K562 (cell line): Measurements from ENCODE around the gene BCAP31. TPM values are rescaled to one million over a fixed set of nuclear protein-coding genes. Genes with fewer than 3 reads are reported as not detected.

Experiments
- BACH1 ChIP-seq: fragments of 200-800 bp; sonication (Bioruptor generic); IDR thresholded peaks from 2 replicates; pipeline ENCODE4 v1.6.1; 2016; ENCODE audit warnings: missing genetic modification characterization, missing compliant biosample characterization
- BDP1 ChIP-seq: IDR thresholded peaks from 3 replicates; pipeline ENCODE4 v1.6.1; 2011; ENCODE audit not compliant: insufficient read length, insufficient read depth
- CCAR2 ChIP-seq: fragments of 200-400 bp; formaldehyde crosslinking; IDR thresholded peaks from 2 replicates; pipeline ENCODE4 v1.6.1; 2017; ENCODE audit warnings: mild to moderate bottlenecking, low read depth, low read length
- CREB1 ChIP-seq, 2 experiments: sonication (generic) in 1 of 2; formaldehyde crosslinking in 1 of 2; IDR thresholded peaks; 2 replicates each; pipeline versions ENCODE4 v1.6.1 to v1.8.0; 2012 to 2022; ENCODE audit warnings: inconsistent platforms in 1 of 2, mild to moderate bottlenecking in 1 of 2, missing genetic modification reagents in 1 of 2, moderate library complexity in 1 of 2
- CXXC5 ChIP-seq: fragments of 250-450 bp; sonication (Bioruptor Pico); IDR thresholded peaks from 2 replicates; pipeline ENCODE4 v1.8.0; 2022; ENCODE audit warnings: inconsistent platforms, mild to moderate bottlenecking, moderate library complexity
- HSF4 ChIP-seq: fragments of 250-450 bp; sonication (Bioruptor Pico); IDR thresholded peaks from 2 replicates; pipeline ENCODE4 v2.1.2; 2022; ENCODE audit warnings: mild to moderate bottlenecking, moderate library complexity, borderline replicate concordance
- MAFK ChIP-seq: IDR thresholded peaks from 2 replicates; pipeline ENCODE4 v1.6.1; 2011; ENCODE audit warnings: low read length, improper control_type of control experiment
- POLR2A ChIP-seq: fragments of 450-650 bp; conservative IDR thresholded peaks from 2 replicates; pipeline ENCODE4 v1.6.1; 2016
- RB1 ChIP-seq: fragments of 450-650 bp; IDR thresholded peaks from 2 replicates; pipeline ENCODE4 v1.6.1; 2017; ENCODE audit warnings: low read depth, mild to moderate bottlenecking
- RBM34 ChIP-seq: fragments of 200-400 bp; formaldehyde crosslinking; IDR thresholded peaks from 2 replicates; pipeline ENCODE4 v1.6.1; 2018; ENCODE audit warnings: low read length, borderline replicate concordance; ENCODE audit not compliant: insufficient read depth
- SIN3A ChIP-seq, 2 experiments: fragments of 150-350 bp in 1 of 2; IDR thresholded peaks; 2 replicates each; pipeline ENCODE4 v1.6.1; 2011 to 2016; ENCODE audit warnings: borderline replicate concordance in 2 of 2, low read depth in 2 of 2, low read length in 2 of 2, mild to moderate bottlenecking in 2 of 2, moderate library complexity in 2 of 2; ENCODE audit not compliant: control insufficient read depth in 1 of 2
- SRSF9 ChIP-seq: fragments of 200-400 bp; formaldehyde crosslinking; IDR thresholded peaks from 2 replicates; pipeline ENCODE4 v1.6.1; 2017; ENCODE audit warnings: low read depth, low read length, borderline replicate concordance
- SUPT5H ChIP-seq: fragments of 450-650 bp; IDR thresholded peaks from 2 replicates; pipeline ENCODE4 v1.6.1; 2016
- ZNF263 ChIP-seq: sonication (generic); formaldehyde crosslinking; IDR thresholded peaks from 2 replicates; pipeline ENCODE4 v1.8.0; 2022; ENCODE audit warnings: mild to moderate bottlenecking, missing genetic modification reagents, borderline replicate concordance
- ZNF589 ChIP-seq: fragments of 200-800 bp; sonication (Bioruptor generic); IDR thresholded peaks from 2 replicates; pipeline ENCODE4 v1.6.1; 2016; ENCODE audit warnings: low read depth, missing genetic modification characterization, missing compliant biosample characterization
- polyA plus RNA-seq, 8 experiments: library from polyadenylated mRNA; depleted of rRNA in 4 of 8; stranded (reverse) in 5 of 8; unstranded in 3 of 8; fragments of >200 nt; fragmentation: Nextera tagmentation in 2 of 8; fragmentation: Illumina TruSeq in 1 of 8; extraction: Ambion mirVana in 2 of 8; extraction: Trizol in 1 of 8; gene quantifications; 2 replicates each; pipeline versions ENCODE4 v1.2.1 to v1.2.3, GENCODE V29; 2011 to 2014; ENCODE audit warnings: inconsistent platforms in 1 of 8, missing spikeins in 1 of 8
- total RNA-seq, 7 experiments: library from RNA; depleted of rRNA in 6 of 7; stranded (reverse); fragments of >200 nt in 6 of 7; fragmentation: Illumina TruSeq in 2 of 7; extraction: Trizol in 2 of 7; gene quantifications; 2 replicates each; pipeline versions ENCODE4 v1.2.1 to v1.2.3, GENCODE V29; 2011 to 2021; ENCODE audit warnings: low replicate concordance in 1 of 7
- TF ChIP-seq, protein P1 (sequence below): fragments of 200-400 bp; formaldehyde crosslinking; IDR thresholded peaks from 2 replicates; pipeline ENCODE4 v1.6.1; 2017; ENCODE audit warnings: mild to moderate bottlenecking, low read depth, low read length, moderate library complexity
- TF ChIP-seq, protein P2 (sequence below): fragments of 250-450 bp; sonication (Bioruptor Pico); IDR thresholded peaks from 2 replicates; pipeline ENCODE4 v1.9.0; 2021; ENCODE audit warnings: mild to moderate bottlenecking, inconsistent platforms
- TF ChIP-seq, protein P3 (sequence below): sonication (generic); formaldehyde crosslinking; IDR thresholded peaks from 2 replicates; pipeline ENCODE4 v1.8.0; 2022; ENCODE audit warnings: missing genetic modification reagents, mild to moderate bottlenecking, borderline replicate concordance
- TF ChIP-seq, protein P4 (sequence below): fragments of 250-450 bp; sonication (Bioruptor Pico); IDR thresholded peaks from 2 replicates; pipeline ENCODE4 v1.8.0; 2022; ENCODE audit warnings: moderate library complexity, mild to moderate bottlenecking, inconsistent platforms
- TF ChIP-seq, protein P5 (sequence below): sonication (generic); formaldehyde crosslinking; IDR thresholded peaks from 2 replicates; pipeline ENCODE4 v1.8.0; 2022; ENCODE audit warnings: mild to moderate bottlenecking, low read depth, missing genetic modification reagents

The BCAP31 gene
- total and polyA plus RNA-seq, 9 of the 15 experiments (the other 6 are each of a cell fraction or from before 2014, with no cell fraction given): 156 to 683 (median 188) TPM

DNA sequence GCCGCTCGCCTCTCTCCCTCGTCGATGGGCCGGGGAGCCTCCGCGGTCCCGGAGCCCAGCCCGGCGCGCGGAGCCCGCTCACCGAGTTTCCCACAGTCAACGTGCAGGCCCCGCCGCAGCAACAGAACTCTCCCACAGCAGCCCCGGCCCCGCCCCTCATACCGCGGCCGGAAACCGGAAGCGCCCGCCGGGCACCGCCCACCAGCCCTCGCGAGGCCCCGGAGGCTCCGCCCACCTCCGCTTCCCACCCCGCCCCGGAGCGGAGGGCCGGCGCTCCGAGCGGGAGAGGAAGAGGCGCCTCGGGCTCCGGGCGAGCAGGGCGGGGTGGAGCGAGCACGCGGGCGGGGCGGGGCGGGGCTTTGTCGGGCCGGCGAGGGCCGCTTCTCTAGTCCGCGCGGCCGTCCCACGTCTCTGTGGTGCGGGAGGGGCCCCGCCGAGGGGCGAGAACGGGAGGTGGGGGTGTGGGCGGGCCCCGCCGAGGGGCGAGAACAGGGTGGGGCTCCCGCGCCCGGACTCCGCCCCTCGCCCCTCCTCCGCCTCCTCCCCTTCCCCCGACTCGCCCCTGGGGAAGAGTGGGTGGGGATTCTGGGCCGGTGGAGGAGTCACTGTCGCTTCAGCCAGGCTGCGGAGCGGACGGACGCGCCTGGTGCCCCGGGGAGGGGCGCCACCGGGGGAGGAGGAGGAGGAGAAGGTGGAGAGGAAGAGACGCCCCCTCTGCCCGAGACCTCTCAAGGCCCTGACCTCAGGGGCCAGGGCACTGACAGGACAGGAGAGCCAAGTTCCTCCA, at the start of gene BCAP31, which contains the start of gene ABCD1 (continued):
- peak; percentile 78 for TF ChIP-seq SUPT5H
- no peak for TF ChIP-seq HSF4 (CRISPR knock-in tag)
- peak; percentile 16; the same call in 1 of the 2 replicates for TF ChIP-seq RB1
- TF ChIP-seq ZNF589 (CRISPR knock-in tag): no peak
- TF ChIP-seq RBM34: 0 out of 2 replicates have a peak, but pooled peaks have one; percentile 65
- TF ChIP-seq BACH1 (tag): no peak
- TF ChIP-seq CCAR2: no peak
- TF ChIP-seq SRSF9: no peak
- TF ChIP-seq CXXC5 (CRISPR knock-in tag): peak; percentile 20
- TF ChIP-seq, protein P1, sequence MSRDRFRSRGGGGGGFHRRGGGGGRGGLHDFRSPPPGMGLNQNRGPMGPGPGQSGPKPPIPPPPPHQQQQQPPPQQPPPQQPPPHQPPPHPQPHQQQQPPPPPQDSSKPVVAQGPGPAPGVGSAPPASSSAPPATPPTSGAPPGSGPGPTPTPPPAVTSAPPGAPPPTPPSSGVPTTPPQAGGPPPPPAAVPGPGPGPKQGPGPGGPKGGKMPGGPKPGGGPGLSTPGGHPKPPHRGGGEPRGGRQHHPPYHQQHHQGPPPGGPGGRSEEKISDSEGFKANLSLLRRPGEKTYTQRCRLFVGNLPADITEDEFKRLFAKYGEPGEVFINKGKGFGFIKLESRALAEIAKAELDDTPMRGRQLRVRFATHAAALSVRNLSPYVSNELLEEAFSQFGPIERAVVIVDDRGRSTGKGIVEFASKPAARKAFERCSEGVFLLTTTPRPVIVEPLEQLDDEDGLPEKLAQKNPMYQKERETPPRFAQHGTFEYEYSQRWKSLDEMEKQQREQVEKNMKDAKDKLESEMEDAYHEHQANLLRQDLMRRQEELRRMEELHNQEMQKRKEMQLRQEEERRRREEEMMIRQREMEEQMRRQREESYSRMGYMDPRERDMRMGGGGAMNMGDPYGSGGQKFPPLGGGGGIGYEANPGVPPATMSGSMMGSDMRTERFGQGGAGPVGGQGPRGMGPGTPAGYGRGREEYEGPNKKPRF: no peak
- TF ChIP-seq, protein P2, sequence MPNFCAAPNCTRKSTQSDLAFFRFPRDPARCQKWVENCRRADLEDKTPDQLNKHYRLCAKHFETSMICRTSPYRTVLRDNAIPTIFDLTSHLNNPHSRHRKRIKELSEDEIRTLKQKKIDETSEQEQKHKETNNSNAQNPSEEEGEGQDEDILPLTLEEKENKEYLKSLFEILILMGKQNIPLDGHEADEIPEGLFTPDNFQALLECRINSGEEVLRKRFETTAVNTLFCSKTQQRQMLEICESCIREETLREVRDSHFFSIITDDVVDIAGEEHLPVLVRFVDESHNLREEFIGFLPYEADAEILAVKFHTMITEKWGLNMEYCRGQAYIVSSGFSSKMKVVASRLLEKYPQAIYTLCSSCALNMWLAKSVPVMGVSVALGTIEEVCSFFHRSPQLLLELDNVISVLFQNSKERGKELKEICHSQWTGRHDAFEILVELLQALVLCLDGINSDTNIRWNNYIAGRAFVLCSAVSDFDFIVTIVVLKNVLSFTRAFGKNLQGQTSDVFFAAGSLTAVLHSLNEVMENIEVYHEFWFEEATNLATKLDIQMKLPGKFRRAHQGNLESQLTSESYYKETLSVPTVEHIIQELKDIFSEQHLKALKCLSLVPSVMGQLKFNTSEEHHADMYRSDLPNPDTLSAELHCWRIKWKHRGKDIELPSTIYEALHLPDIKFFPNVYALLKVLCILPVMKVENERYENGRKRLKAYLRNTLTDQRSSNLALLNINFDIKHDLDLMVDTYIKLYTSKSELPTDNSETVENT: peak; percentile 37; the same call in 1 of the 2 replicates
- TF ChIP-seq, protein P3, sequence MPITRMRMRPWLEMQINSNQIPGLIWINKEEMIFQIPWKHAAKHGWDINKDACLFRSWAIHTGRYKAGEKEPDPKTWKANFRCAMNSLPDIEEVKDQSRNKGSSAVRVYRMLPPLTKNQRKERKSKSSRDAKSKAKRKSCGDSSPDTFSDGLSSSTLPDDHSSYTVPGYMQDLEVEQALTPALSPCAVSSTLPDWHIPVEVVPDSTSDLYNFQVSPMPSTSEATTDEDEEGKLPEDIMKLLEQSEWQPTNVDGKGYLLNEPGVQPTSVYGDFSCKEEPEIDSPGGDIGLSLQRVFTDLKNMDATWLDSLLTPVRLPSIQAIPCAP (CRISPR knock-in tag): no peak
- TF ChIP-seq ZNF263: peak; percentile 42; the same call in 1 of the 2 replicates
- TF ChIP-seq, protein P4, sequence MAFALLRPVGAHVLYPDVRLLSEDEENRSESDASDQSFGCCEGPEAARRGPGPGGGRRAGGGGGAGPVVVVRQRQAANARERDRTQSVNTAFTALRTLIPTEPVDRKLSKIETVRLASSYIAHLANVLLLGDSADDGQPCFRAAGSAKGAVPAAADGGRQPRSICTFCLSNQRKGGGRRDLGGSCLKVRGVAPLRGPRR (CRISPR knock-in tag): no peak
- no peak for TF ChIP-seq MAFK
- no peak; the same call in 1 of the 2 replicates for TF ChIP-seq CREB1 (IDR thresholded peaks at IDR 0.05)
- TF ChIP-seq CREB1 (CRISPR knock-in tag; IDR thresholded peaks at IDR 0.05): 0 out of 2 replicates have a peak, but pooled peaks have one; percentile 24
- TF ChIP-seq SIN3A (IDR thresholded peaks at IDR 0.05; ENCODE audit: borderline replicate concordance in 2 of 2, control insufficient read depth in 1 of 2, low read depth in 2 of 2, low read length in 2 of 2): peak in 1 of 2 experiments; percentile 81; a peak in 1 of 4 replicates
- TF ChIP-seq, protein P5, sequence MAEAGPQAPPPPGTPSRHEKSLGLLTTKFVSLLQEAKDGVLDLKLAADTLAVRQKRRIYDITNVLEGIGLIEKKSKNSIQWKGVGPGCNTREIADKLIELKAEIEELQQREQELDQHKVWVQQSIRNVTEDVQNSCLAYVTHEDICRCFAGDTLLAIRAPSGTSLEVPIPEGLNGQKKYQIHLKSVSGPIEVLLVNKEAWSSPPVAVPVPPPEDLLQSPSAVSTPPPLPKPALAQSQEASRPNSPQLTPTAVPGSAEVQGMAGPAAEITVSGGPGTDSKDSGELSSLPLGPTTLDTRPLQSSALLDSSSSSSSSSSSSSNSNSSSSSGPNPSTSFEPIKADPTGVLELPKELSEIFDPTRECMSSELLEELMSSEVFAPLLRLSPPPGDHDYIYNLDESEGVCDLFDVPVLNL (CRISPR knock-in tag): no peak
- no peak for TF ChIP-seq BDP1
- peak; percentile 83 for TF ChIP-seq POLR2A
